ENCODE results near the gene FDX1. TPM values are rescaled to one million over a fixed set of nuclear protein-coding genes. Genes with fewer than 3 reads are reported as not detected.

Gene FDX1
- total RNA-seq, 1 experiment from 2014 or later = 29.9 TPM

GRCh38 chr11:110474578-110474977, 44.8 kb downstream of the FDX1 start:
- CTCF ChIA-PET = interaction anchor here (0.6 kb wide), 1 partner anchor 1557 kb away, joined by 3 read pairs; no protein-coding TSS in a partner anchor
- Mint-ChIP-seq H3K36me3 (ENCODE audit: insufficient read depth, unreplicated experiment) (no peaks in the 10 kb centered on the region), H3K9me3 (ENCODE audit: unreplicated experiment) (no peaks in the 10 kb centered on the region), H3K4me1 (ENCODE audit: low read depth, unreplicated experiment) (no peaks in the 10 kb centered on the region), H3K27me3 (ENCODE audit: insufficient read depth, unreplicated experiment) (no peaks in the 10 kb centered on the region), H3K27ac (ENCODE audit: unreplicated experiment) (no peak overlapping the region), H3K4me3 (ENCODE audit: unreplicated experiment) (no peak overlapping the region)
- Histone ChIP-seq H3K36me3 (ENCODE audit: control insufficient read depth, insufficient read depth, low read length) (no peaks in the 10 kb centered on the region), H3K4me3 (ENCODE audit: low read depth, low read length) (no peak overlapping the region), H3K4me1 (no peaks in the 10 kb centered on the region), H3K9me3 (no peaks in the 10 kb centered on the region), H3K27me3 (replicated peaks; ENCODE audit: control insufficient read depth, insufficient read depth, low read length) (no peaks in the 10 kb centered on the region)
- TF ChIP-seq CTCF (IDR thresholded peaks at IDR 0.05; ENCODE audit: insufficient read depth in 1 of 2, low read depth in 1 of 2, low read length in 1 of 2, severe bottlenecking in 1 of 2, unreplicated experiment in 1 of 2) = no peak
- BruUV-seq (replicated peaks) = no TSS peak
- intact Hi-C loops (cut with micrococcal nuclease; ENCODE audit: unreplicated experiment) = loop anchor here (5.0 kb wide), 1 partner anchor 93 kb away; no protein-coding TSS in a partner anchor
- POLR2A ChIA-PET = no interaction called here
- DNase-seq = no peak

- Histone ChIP-seq H3K27me3 (replicated peaks; ENCODE audit: control insufficient read depth, insufficient read depth, low read length) (no peaks in the 10 kb centered on the region), H3K4me3 (ENCODE audit: low read depth, low read length) (no peak overlapping the region), H3K36me3 (ENCODE audit: control insufficient read depth, insufficient read depth, low read length) (no peaks in the 10 kb centered on the region), H3K9me3 (no peaks in the 10 kb centered on the region), H3K4me1 (no peaks in the 10 kb centered on the region)
- DNase-seq = no peak
- Mint-ChIP-seq H3K27ac (ENCODE audit: unreplicated experiment) (no peak overlapping the region), H3K4me1 (ENCODE audit: low read depth, unreplicated experiment) (no peaks in the 10 kb centered on the region), H3K27me3 (ENCODE audit: insufficient read depth, unreplicated experiment) (no peaks in the 10 kb centered on the region), H3K36me3 (ENCODE audit: insufficient read depth, unreplicated experiment) (no peaks in the 10 kb centered on the region), H3K4me3 (ENCODE audit: unreplicated experiment) (no peak overlapping the region), H3K9me3 (ENCODE audit: unreplicated experiment) (no peaks in the 10 kb centered on the region)
- TF ChIP-seq CTCF (IDR thresholded peaks at IDR 0.05; ENCODE audit: insufficient read depth in 1 of 2, low read depth in 1 of 2, low read length in 1 of 2, severe bottlenecking in 1 of 2, unreplicated experiment in 1 of 2) = no peak
- CTCF ChIA-PET = no interaction called here
- POLR2A ChIA-PET = no interaction called here
- intact Hi-C loops (cut with micrococcal nuclease; ENCODE audit: unreplicated experiment) = no loop called here
- no TSS peak for BruUV-seq (replicated peaks)
Observed at GRCh38 chr11:110475671-110476070, 45.9 kb downstream of the FDX1 start.

GRCh38 chr11:110478410-110478809, 48.7 kb downstream of the FDX1 start:
- no peak overlapping the region for H3K27ac Mint-ChIP-seq (ENCODE audit: unreplicated experiment)
- Histone ChIP-seq H3K36me3 (ENCODE audit: control insufficient read depth, insufficient read depth, low read length) (no peaks in the 10 kb centered on the region), H3K9me3 (peaks cover 6% of the 10 kb centered on the region; the same call in 1 of the 2 replicates), H3K4me3 (ENCODE audit: low read depth, low read length) (no peak overlapping the region), H3K27me3 (replicated peaks; ENCODE audit: control insufficient read depth, insufficient read depth, low read length) (no peaks in the 10 kb centered on the region), H3K4me1 (no peaks in the 10 kb centered on the region)
- no peaks in the 10 kb centered on the region for H3K36me3 Mint-ChIP-seq (ENCODE audit: insufficient read depth, unreplicated experiment)
- no peaks in the 10 kb centered on the region for H3K27me3 Mint-ChIP-seq (ENCODE audit: insufficient read depth, unreplicated experiment)
- intact Hi-C loops (cut with micrococcal nuclease; ENCODE audit: unreplicated experiment) = no loop called here
- no peak overlapping the region for H3K4me3 Mint-ChIP-seq (ENCODE audit: unreplicated experiment)
- no peaks in the 10 kb centered on the region for H3K9me3 Mint-ChIP-seq (ENCODE audit: unreplicated experiment)
- ChIA-PET CTCF (no interaction called here), POLR2A (no interaction called here)
- peak in 1 of 2 experiments; percentile 24 for DNase-seq
- no TSS peak for BruUV-seq (replicated peaks)
- TF ChIP-seq CTCF (IDR thresholded peaks at IDR 0.05; ENCODE audit: insufficient read depth in 1 of 2, low read depth in 1 of 2, low read length in 1 of 2, severe bottlenecking in 1 of 2, unreplicated experiment in 1 of 2) = peak in 1 of 2 experiments; percentile 33
- no peaks in the 10 kb centered on the region for H3K4me1 Mint-ChIP-seq (ENCODE audit: low read depth, unreplicated experiment)

All from Caco-2 (cell line).